EL (cell line): ENCODE results near the gene ANAPC1.
"Not testable (repeated sequence)": the region's sequence is repeated elsewhere in the genome, so short reads cannot be mapped to it uniquely, and the experiment has no call there.

Source experiments
- DNase-seq: peaks from one replicate; pipeline ENCODE4 v3.0.0-alpha.2; 2016

Gene ANAPC1

GRCh38 chr2:111784081-111784480, 99.9 kb downstream of the ANAPC1 start:
- DNase-seq = not testable (repeated sequence)

GRCh38 chr2:111782195-111782594, 101.8 kb downstream of the ANAPC1 start:
- DNase-seq = not testable (repeated sequence)

- not testable (repeated sequence) for DNase-seq
Measured at GRCh38 chr2:111781443-111782094, 102.4 kb downstream of the ANAPC1 start.

GRCh38 chr2:111777155-111777554, 106.8 kb downstream of the ANAPC1 start:
- not testable (repeated sequence) for DNase-seq

- not testable (repeated sequence) for DNase-seq
Measured at GRCh38 chr2:111776296-111776695, 107.7 kb downstream of the ANAPC1 start.

- not testable (repeated sequence) for DNase-seq
Measured at GRCh38 chr2:111772180-111772579, 111.8 kb downstream of the ANAPC1 start.

- not testable (repeated sequence) for DNase-seq
Measured at GRCh38 chr2:111770916-111771658, 112.9 kb downstream of the ANAPC1 start.

GRCh38 chr2:111768266-111769190, 115.5 kb downstream of the ANAPC1 start:
- not testable (repeated sequence) for DNase-seq

- DNase-seq = not testable (repeated sequence)
Measured at GRCh38 chr2:111767087-111767486, 116.9 kb downstream of the ANAPC1 start.

GRCh38 chr2:111766295-111766694, 117.7 kb downstream of the ANAPC1 start:
- DNase-seq = not testable (repeated sequence)

- not testable (repeated sequence) for DNase-seq
Measured at GRCh38 chr2:111764151-111764550, 119.8 kb downstream of the ANAPC1 start.

- DNase-seq = not testable (repeated sequence)
Measured at GRCh38 chr2:111760697-111761284, 123.2 kb downstream of the ANAPC1 start.

GRCh38 chr2:111752533-111752932, 131.5 kb downstream of the ANAPC1 start:
- DNase-seq = not testable (repeated sequence)

- DNase-seq = not testable (repeated sequence)
Measured at GRCh38 chr2:111750641-111751040, 133.4 kb downstream of the ANAPC1 start.

GRCh38 chr2:111748429-111748828, 135.6 kb downstream of the ANAPC1 start:
- DNase-seq = not testable (repeated sequence)

- not testable (repeated sequence) for DNase-seq
Measured at GRCh38 chr2:111747410-111748115, 136.4 kb downstream of the ANAPC1 start.

GRCh38 chr2:111744751-111745150, 139.2 kb downstream of the ANAPC1 start:
- DNase-seq = not testable (repeated sequence)

GRCh38 chr2:111741517-111741916, 142.5 kb downstream of the ANAPC1 start:
- DNase-seq = not testable (repeated sequence)

GRCh38 chr2:111735838-111736721, 147.9 kb downstream of the ANAPC1 start:
- peak; percentile 26 for DNase-seq

GRCh38 chr2:111735420-111735819, 148.6 kb downstream of the ANAPC1 start:
- not testable (repeated sequence) for DNase-seq
